GM18502 (cell line): ENCODE measurements around the gene FNDC5.

ENCODE experiments used
- ATAC-seq: cut with Tn5 transposase; IDR thresholded peaks from one replicate; pipeline ENCODE4 v1.9.1; 2021; ENCODE audit warnings: mild to moderate bottlenecking; ENCODE audit not compliant: unreplicated experiment, poor library complexity

The FNDC5 gene

DNA sequence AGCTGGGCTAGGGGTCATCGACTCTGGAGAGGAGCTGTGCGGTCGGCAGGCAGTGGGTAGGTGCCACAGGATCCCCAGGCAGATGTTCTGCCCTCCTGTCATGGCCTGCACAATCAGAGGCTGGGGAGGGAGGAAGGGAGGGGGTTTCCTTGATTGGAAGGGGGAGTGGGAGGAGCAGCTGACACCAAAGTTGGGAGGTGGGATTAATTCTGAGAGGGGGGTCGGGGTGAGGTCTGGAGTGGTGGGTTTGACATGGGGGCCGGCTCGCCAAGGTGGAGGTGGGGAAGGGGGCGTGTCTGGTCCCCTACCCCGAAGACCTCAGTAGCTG is 14.9 kb upstream of the FNDC5 start:
- ATAC-seq, result no peak

GRCh38 chr1:32884726-32885125 is 14.0 kb upstream of the FNDC5 start:
- no peak for ATAC-seq

DNA sequence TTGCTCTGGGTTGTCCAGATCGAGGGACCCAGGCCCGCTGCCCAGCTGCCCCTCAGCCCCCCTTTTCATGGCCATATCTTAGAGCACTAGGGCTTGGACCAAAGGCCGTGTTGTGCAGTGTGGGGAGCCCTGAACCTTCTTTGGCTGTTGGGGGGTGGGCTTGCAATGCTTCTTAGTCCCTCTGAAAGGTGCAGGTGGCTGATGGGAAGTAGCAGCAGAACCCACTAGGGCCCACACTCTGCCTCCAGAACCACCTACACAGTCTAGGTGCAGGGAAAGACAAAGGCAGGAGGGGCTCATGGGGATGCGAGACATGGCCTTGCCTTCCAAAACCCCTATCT is 13.3 kb upstream of the FNDC5 start:
- no peak for ATAC-seq

DNA sequence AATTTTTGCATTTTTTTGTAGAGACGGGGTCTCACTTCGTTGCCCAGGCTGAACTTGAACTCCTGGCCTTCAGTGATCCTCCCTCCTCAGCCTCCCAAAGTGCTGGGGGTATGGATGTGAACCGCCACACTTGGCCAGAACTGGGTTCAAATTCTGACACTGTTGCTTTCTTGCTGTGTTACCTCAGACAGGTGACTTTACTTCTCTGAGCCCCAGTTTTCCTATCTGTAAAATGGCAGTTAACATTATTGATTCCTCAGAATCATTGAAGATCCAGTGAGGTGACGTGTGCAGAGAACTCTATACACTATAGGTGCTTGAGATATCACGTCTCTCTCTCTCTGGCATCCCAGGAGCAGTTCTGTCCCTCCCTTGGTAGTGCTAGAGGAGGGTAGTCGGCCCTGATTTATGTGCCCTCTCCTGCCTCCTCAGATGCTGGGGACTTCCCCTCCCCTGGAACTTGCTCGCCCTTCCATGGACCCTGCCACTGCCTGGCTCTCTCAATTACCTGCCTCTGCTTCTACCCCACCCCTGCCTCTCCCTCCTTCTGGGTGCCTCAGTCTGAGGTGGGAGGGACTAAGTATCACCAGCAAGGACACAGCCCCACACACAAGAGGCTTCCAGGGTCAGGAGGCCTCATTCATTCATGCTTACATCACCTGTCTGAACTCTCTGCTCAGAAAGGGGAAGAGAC is 12.8 kb upstream of the FNDC5 start:
- no peak for ATAC-seq

- ATAC-seq, result no peak
Observed at GRCh38 chr1:32881871-32882850, 11.4 kb upstream of the FNDC5 start.

GRCh38 chr1:32881291-32881690 is 10.6 kb upstream of the FNDC5 start:
- no peak for ATAC-seq

GRCh38 chr1:32878637-32879041 is 7.9 kb upstream of the FNDC5 start:
- no peak for ATAC-seq

DNA sequence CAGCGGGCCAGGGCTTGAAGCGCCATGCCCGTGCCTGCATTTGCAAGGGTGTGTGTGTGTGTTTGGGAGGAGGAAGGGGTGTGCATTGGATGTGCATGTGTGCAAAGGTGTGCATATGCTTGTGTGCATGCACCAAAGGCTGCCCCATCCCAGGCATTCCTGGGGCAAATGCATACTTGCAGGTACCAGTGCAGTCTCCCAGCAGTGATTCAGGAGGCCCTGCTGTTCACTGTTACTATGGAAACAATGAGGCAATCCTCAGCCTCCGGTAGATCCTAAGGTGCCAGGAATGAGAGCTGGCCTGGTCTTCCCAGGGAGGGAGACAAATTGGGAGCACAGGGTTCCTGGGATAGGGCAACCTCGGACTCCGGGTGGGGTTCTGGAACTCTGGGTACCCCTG is 7.5 kb upstream of the FNDC5 start:
- ATAC-seq, result no peak

- no peak for ATAC-seq
Observed at GRCh38 chr1:32877211-32878110, 6.7 kb upstream of the FNDC5 start.

DNA sequence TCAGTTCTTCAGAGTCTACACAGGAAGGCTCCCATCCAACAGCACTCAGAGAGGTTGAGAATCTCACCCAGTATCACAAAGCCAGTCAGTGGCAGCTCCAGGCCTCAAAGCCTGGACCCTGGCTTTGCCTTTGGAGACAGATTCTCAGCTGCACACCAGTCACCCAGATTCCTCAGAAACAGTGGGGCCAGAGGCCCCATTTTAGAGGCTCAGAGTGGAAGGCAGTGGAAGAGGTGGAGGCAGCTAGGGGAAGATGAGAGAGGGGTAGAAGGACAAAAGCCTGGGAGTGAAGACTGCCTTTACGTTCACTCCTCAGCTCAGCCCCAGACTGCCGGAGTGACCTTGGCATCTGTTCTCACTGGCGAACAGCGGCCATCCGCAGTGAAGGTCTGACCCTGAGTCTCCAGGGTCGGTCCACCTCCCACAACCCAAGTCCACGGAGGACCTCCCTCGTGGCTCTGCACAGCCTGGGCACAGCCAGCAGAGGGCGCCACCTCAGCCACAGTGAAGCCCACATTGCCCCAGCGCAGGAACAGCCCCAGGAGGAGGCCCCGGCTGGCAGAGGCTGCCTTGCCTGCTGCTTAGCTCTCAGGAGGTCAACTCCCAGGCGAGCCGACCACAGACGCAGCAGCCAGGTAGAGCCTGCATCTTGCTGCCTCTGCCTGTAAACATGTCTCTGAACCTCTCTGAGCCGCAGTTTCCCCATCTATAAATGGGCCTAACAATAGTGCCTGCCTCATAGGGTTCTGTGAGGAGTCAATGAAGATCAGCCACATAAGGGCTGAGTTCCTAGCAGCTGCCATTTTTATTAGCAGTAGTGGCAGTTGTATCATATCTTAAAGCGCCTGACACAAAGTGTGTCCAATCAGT is 5.9 kb upstream of the FNDC5 start:
- ATAC-seq, result no peak

- ATAC-seq, result no peak
Observed at GRCh38 chr1:32874860-32875752, 4.4 kb upstream of the FNDC5 start.

GRCh38 chr1:32873484-32873883 is 2.8 kb upstream of the FNDC5 start:
- no peak for ATAC-seq

DNA sequence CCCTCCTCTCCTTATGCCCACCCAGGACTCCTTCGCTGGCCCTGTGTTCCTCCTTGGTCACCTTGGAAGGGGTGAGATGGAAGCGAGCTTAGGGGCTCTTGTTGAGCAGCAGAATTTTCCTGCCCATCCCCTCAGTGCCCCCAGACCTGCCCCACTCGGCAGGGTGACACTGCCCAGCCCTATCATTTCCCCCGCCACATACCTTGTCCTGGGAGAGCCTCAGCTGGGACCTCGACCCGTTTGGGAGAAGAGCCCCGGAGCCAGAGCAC is 1.4 kb upstream of the FNDC5 start:
- ATAC-seq, result no peak

DNA sequence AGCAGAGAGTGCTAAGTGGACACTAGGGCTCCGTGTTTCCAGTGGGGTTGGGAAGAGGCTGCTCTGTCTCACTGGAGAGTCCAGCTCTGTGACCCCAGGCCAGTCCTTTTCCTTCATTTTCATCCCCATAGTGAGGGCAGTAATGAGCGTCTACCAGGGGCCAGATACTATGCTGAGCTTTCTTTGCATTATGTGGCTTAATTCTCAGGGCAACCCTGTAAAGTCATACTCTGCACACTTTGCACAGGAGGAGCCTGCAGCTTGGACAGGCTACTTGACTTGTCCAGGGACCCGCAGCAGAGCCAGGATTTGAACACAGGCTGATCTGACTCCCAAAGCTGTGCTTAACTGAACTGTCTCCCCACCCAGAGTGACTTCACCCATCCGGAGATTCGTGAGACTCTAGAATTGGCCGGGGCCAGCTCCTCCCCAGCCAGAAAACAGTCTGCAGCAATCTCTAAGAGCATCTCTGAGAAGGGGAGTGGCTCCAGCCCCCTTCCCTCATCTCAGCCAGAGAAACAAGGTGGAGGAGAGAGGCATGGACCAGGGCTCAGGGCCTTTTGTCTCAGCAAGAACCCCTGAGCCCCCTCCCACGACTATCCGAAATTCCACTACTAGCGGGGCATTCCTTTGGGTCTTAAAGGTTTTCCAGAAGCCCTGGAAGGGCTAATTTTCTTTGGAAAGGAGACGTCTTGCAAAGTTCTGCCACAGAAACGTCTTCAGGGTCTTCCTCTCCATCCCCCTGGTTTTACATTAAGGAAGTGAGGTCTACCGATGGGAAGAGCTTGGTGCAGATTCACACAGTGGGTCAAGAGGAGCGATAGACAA is 866 bp upstream of the FNDC5 start:
- no peak for ATAC-seq

GRCh38 chr1:32869923-32870614 is 643 bp downstream of the FNDC5 start:
- no peak for ATAC-seq

DNA sequence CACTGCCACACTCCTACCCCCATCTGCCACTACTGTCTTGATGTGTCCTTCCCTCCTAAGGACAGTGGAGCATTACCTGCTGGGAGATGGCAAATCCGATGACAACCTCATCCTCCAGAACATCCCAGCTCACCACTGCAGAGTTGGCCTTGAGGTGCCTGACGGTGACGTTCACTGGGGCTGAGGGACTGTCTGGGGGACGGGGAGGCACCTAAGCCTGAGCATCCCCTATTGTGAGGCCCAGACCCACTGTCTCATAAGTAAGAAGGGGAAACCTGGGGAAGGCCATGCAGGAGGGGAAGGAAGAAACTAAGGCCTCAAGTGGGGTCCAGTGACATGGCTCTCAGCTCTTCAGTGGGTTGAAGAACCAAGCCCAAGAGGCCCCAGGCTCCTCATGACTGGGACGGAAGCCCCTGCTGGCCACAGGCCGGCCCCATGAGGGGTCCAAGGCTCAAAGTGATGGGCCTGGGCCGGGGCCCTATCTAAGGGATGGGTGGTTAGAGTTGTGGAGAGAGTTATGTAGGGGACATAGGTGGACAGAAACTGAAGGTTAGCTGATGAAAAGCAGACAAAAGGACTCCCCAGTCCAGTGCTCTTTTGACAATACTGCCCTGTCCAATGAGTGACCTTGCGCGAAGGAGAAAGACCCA is 1.8 kb downstream of the FNDC5 start:
- ATAC-seq, result no peak

DNA sequence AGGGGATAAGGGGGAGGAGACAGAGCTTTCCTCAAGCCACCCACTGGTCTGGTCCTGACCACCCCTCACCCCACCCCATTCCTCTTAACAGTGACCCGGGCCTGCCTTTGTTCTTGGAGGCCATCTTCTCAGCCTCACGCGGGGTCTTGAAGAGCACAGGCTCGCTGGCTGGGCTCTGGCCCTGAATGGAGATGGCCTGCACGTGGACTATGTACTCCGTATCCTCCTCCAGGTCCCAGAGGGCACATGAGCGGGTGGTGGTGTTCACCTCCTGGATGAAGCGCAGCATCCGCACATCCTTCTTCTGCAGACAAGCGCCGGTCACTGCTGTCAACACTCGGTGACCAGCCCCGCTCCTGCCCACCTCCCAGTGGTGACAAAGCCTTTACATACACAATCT is 2.6 kb downstream of the FNDC5 start:
- ATAC-seq, result no peak
